CD4-positive, alpha-beta T cell treated with Interleukin-10 for 1 hour (primary cell): ENCODE data around the gene NNMT.

ENCODE experiments used
- DNase-seq: peaks from one replicate; pipeline ENCODE4 v3.0.0-alpha.2; 2020

The NNMT gene

GRCh38 chr11:114353443-114353842 is 57.2 kb downstream of the NNMT start:
- DNase-seq, result no peak

- DNase-seq, result no peak
Measured at GRCh38 chr11:114354076-114354475, 57.9 kb downstream of the NNMT start.

- DNase-seq, result no peak
Measured at GRCh38 chr11:114358716-114359115, 62.5 kb downstream of the NNMT start.

- DNase-seq, result no peak
Measured at GRCh38 chr11:114359342-114359741, 63.1 kb downstream of the NNMT start.

- DNase-seq, result no peak
Measured at GRCh38 chr11:114362326-114362725, 66.1 kb downstream of the NNMT start.

GRCh38 chr11:114362958-114363357 is 66.8 kb downstream of the NNMT start:
- no peak for DNase-seq
